SK-N-SH treated with all-trans-retinoic acid at 6 μM for 48 hours (cell line): ENCODE results near the gene PRKCZ.

Experiments
- ATAC-seq: fragments of 200-7000 bp; cut with Tn5 transposase; 3 replicates; pipeline ENCODE4 v1.9.1; 2020; ENCODE audit warnings: mild to moderate bottlenecking, moderate library complexity
- ARNTL ChIP-seq: fragments of 450-650 bp; formaldehyde crosslinking; IDR thresholded peaks from 2 replicates; pipeline ENCODE4 v1.5.0; 2020; ENCODE audit warnings: low read depth, mild to moderate bottlenecking, moderate library complexity, borderline replicate concordance
- BACH2 ChIP-seq: fragments of 250-450 bp; sonication (Bioruptor Pico); IDR thresholded peaks from 2 replicates; pipeline ENCODE4 v1.9.0; 2021; ENCODE audit warnings: mild to moderate bottlenecking, borderline replicate concordance
- CSDC2 ChIP-seq: fragments of 250-450 bp; sonication (Bioruptor Pico); IDR thresholded peaks from 2 replicates; pipeline ENCODE4 v1.5.0; 2020; ENCODE audit warnings: mild to moderate bottlenecking, moderate library complexity
- GLIS3 ChIP-seq: fragments of 250-450 bp; sonication (Bioruptor Pico); IDR thresholded peaks from 2 replicates; pipeline ENCODE4 v1.5.0; 2020; ENCODE audit warnings: mild to moderate bottlenecking, moderate library complexity
- ISL1 ChIP-seq: fragments of 250-450 bp; sonication (Bioruptor Pico); IDR thresholded peaks from 2 replicates; pipeline ENCODE4 v2.1.2; 2022; ENCODE audit warnings: mild to moderate bottlenecking, moderate library complexity
- OSR1 ChIP-seq: fragments of 250-450 bp; sonication (Bioruptor Pico); IDR thresholded peaks from 2 replicates; pipeline ENCODE4 v1.8.0; 2022; ENCODE audit warnings: moderate library complexity, mild to moderate bottlenecking, inconsistent platforms
- TCF4 ChIP-seq: fragments of 250-450 bp; sonication (Bioruptor Pico); IDR thresholded peaks from 2 replicates; pipeline ENCODE4 v1.8.0; 2021; ENCODE audit warnings: mild to moderate bottlenecking, moderate library complexity, borderline replicate concordance
- TOX ChIP-seq: fragments of 250-450 bp; sonication (Bioruptor Pico); IDR thresholded peaks from 2 replicates; pipeline ENCODE4 v1.8.0; 2021; ENCODE audit warnings: mild to moderate bottlenecking, moderate library complexity, borderline replicate concordance
- ZC3H10 ChIP-seq: fragments of 250-450 bp; sonication (Bioruptor Pico); IDR thresholded peaks from 2 replicates; pipeline ENCODE4 v1.5.1; 2021; ENCODE audit warnings: mild to moderate bottlenecking, moderate library complexity
- ZFP30 ChIP-seq: fragments of 450-650 bp; formaldehyde crosslinking; IDR thresholded peaks from 2 replicates; pipeline ENCODE4 v1.5.0; 2022; ENCODE audit warnings: mild to moderate bottlenecking, moderate library complexity
- ZNF565 ChIP-seq: fragments of 450-650 bp; formaldehyde crosslinking; conservative IDR thresholded peaks from 2 replicates; pipeline ENCODE4 v1.5.0; 2020; ENCODE audit warnings: low read depth, mild to moderate bottlenecking, moderate library complexity
- ZNF70 ChIP-seq: fragments of 450-650 bp; formaldehyde crosslinking; IDR thresholded peaks from 2 replicates; pipeline ENCODE4 v1.5.0; 2020; ENCODE audit warnings: mild to moderate bottlenecking, moderate library complexity
- ZNF8 ChIP-seq: fragments of 450-650 bp; formaldehyde crosslinking; IDR thresholded peaks from 2 replicates; pipeline ENCODE4 v1.5.0; 2020; ENCODE audit warnings: mild to moderate bottlenecking, moderate library complexity
- TF ChIP-seq, protein P1 (sequence below): fragments of 250-450 bp; sonication (Bioruptor Pico); IDR thresholded peaks from 2 replicates; pipeline ENCODE4 v1.5.1; 2020; ENCODE audit warnings: low read depth, mild to moderate bottlenecking, moderate library complexity
- TF ChIP-seq, protein P2 (sequence below): fragments of 250-450 bp; sonication (Bioruptor Pico); IDR thresholded peaks from 2 replicates; pipeline ENCODE4 v1.5.1; 2021; ENCODE audit warnings: mild to moderate bottlenecking, moderate library complexity
- TF ChIP-seq, protein P3 (sequence below): fragments of 250-450 bp; sonication (Bioruptor Pico); IDR thresholded peaks from 2 replicates; pipeline ENCODE4 v1.5.0; 2020; ENCODE audit warnings: mild to moderate bottlenecking, moderate library complexity

PRKCZ gene

DNA sequence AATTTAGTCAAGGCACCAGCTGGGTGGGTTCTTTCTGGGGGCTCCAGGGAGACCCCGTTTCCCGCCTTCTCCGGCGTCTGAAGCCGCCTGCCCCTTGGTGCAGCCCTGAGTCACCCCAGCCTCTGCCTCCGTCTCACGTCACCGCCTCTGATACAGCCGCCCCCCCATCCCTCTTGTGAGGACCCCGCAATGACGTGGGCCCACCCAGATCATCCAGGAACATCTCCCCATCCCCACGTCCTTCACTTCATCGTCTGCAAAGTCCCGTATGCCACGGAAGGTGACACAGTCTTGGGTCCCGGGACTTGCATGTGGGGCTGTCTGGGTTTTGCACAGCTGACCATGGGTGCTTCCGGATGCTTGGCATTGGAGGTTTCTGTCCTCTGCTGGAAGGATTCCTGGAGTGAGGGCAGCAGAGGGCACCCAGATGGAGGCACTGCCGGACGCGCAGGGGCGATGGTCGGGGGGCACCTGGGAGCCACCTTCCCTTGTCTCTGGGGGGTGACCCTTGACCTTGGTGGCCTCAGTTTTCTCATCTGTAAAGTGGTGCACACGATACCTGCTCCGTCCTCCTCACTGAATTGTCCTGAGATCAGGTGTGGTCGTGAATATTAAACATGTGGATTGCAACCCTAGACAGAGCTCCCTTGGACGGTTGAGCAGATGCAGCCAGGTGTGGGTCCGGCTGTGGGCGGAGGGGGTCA, 58.8 kb downstream of the PRKCZ start (continued):
- TF ChIP-seq, protein P1, sequence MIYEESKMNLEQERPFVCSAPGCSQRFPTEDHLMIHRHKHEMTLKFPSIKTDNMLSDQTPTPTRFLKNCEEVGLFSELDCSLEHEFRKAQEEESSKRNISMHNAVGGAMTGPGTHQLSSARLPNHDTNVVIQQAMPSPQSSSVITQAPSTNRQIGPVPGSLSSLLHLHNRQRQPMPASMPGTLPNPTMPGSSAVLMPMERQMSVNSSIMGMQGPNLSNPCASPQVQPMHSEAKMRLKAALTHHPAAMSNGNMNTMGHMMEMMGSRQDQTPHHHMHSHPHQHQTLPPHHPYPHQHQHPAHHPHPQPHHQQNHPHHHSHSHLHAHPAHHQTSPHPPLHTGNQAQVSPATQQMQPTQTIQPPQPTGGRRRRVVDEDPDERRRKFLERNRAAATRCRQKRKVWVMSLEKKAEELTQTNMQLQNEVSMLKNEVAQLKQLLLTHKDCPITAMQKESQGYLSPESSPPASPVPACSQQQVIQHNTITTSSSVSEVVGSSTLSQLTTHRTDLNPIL (CRISPR knock-in tag): no peak
- no peak for TF ChIP-seq ZNF8 (CRISPR knock-in tag)
- no peak for TF ChIP-seq ARNTL (CRISPR knock-in tag)
- TF ChIP-seq ZNF70 (CRISPR knock-in tag): no peak
- TF ChIP-seq OSR1: no peak
- TF ChIP-seq GLIS3 (CRISPR knock-in tag): no peak

DNA sequence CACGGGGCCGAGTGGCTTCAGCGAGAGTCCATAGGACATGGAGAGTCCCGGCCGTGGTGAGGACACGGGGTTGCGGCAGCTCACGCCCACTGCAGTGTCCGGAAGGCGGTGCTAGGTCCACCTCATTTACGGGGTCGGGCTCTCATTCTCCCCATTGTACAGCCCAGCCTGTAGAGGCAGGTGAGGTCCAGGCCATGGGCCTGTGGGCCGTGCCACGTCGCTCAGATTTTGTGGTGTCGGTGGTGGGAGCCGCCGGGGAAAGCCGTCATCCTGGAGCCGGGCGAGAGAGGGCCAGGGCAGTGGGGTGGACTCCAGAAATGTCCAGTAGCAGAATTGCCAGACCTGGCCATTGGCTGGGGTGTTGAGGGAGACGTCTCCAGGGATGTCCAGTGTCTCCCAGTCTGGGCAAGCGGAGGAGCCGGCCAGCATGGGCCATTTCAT, 59.4 kb downstream of the PRKCZ start:
- TF ChIP-seq ISL1 (CRISPR knock-in tag) (no peak), TOX (CRISPR knock-in tag) (no peak), BACH2 (no peak), CSDC2 (CRISPR knock-in tag) (no peak), OSR1 (no peak), ZNF70 (CRISPR knock-in tag) (no peak), ZFP30 (no peak)
- TF ChIP-seq, protein P2, sequence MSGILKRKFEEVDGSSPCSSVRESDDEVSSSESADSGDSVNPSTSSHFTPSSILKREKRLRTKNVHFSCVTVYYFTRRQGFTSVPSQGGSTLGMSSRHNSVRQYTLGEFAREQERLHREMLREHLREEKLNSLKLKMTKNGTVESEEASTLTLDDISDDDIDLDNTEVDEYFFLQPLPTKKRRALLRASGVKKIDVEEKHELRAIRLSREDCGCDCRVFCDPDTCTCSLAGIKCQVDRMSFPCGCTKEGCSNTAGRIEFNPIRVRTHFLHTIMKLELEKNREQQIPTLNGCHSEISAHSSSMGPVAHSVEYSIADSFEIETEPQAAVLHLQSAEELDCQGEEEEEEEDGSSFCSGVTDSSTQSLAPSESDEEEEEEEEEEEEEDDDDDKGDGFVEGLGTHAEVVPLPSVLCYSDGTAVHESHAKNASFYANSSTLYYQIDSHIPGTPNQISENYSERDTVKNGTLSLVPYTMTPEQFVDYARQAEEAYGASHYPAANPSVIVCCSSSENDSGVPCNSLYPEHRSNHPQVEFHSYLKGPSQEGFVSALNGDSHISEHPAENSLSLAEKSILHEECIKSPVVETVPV (CRISPR knock-in tag): no peak
- TF ChIP-seq, protein P1 (CRISPR knock-in tag): no peak
- TF ChIP-seq, all 23 proteins: peak for 0
- ATAC-seq: no peak

DNA sequence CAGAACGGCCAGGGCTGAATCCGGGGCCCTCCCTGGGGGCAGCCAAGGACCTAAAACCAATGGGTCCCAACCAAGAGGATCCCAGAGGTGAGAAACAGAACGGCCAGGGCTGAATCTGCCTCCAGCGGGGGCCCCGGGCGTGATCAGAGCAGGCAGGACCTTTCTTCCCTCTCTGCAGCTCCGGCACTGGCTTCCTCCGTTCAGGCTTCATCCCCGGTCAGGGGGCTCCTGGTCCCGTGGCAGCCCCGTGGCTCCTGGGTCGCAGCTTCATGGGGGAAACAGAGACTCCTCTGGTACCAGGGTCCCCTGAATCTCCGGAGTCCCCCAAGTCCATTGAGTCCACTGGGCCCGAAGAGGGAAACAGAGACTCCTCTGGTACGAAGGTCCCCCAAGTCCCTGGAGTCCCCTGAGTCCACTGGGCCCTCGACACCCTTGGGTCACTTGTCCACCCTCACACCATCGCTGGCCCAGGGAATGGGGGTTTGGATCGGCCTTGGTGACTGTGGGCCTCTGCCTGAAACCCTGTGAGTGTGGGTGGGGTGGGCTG, 60.1 kb downstream of the PRKCZ start:
- ATAC-seq: no peak
- TF ChIP-seq GLIS3 (CRISPR knock-in tag): no peak
- TF ChIP-seq ZNF565 (CRISPR knock-in tag): no peak
- TF ChIP-seq BACH2: no peak
- TF ChIP-seq TCF4: no peak
- TF ChIP-seq, protein P1 (CRISPR knock-in tag): no peak
- no peak for TF ChIP-seq OSR1
- no peak for TF ChIP-seq ARNTL (CRISPR knock-in tag)
- TF ChIP-seq ZC3H10 (CRISPR knock-in tag): no peak
- no peak for TF ChIP-seq ZNF70 (CRISPR knock-in tag)
- TF ChIP-seq, protein P2 (CRISPR knock-in tag): no peak
- TF ChIP-seq, protein P3, sequence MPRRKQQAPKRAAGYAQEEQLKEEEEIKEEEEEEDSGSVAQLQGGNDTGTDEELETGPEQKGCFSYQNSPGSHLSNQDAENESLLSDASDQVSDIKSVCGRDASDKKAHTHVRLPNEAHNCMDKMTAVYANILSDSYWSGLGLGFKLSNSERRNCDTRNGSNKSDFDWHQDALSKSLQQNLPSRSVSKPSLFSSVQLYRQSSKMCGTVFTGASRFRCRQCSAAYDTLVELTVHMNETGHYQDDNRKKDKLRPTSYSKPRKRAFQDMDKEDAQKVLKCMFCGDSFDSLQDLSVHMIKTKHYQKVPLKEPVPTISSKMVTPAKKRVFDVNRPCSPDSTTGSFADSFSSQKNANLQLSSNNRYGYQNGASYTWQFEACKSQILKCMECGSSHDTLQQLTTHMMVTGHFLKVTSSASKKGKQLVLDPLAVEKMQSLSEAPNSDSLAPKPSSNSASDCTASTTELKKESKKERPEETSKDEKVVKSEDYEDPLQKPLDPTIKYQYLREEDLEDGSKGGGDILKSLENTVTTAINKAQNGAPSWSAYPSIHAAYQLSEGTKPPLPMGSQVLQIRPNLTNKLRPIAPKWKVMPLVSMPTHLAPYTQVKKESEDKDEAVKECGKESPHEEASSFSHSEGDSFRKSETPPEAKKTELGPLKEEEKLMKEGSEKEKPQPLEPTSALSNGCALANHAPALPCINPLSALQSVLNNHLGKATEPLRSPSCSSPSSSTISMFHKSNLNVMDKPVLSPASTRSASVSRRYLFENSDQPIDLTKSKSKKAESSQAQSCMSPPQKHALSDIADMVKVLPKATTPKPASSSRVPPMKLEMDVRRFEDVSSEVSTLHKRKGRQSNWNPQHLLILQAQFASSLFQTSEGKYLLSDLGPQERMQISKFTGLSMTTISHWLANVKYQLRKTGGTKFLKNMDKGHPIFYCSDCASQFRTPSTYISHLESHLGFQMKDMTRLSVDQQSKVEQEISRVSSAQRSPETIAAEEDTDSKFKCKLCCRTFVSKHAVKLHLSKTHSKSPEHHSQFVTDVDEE: no peak
